Adrenal gland (tissue), 12 donors: ENCODE results near the gene PIEZO1. TPM values are rescaled to one million over a fixed set of nuclear protein-coding genes. Genes with fewer than 3 reads are reported as not detected.

Experiments used
- DNase-seq, 7 donors: peaks; one replicate each; pipeline ENCODE4 v3.0.0-alpha.2; 2019 to 2020
- H3K27ac ChIP-seq, 5 donors: fragments of 200-600 bp; sonication (generic) in 4 of 5; 1 replicate in 3 of 5; 2 replicates in 2 of 5; pipeline versions ENCODE4 v1.5.1 to v1.8.0; 2016 to 2020; ENCODE audit warnings: mild to moderate bottlenecking in 1 of 5
- H3K27me3 ChIP-seq: fragments of 200-600 bp; 2 replicates; pipeline ENCODE4 v1.8.0; 2021
- H3K36me3 ChIP-seq, 2 donors: fragments of 200-600 bp; replicated peaks in 1 of 2; 1 replicate in 1 of 2; 2 replicates in 1 of 2; pipeline versions ENCODE4 v1.5.1 to v1.8.0; 2018 to 2022
- H3K4me1 ChIP-seq, 2 donors: fragments of 200-600 bp; replicated peaks in 1 of 2; 1 replicate in 1 of 2; 2 replicates in 1 of 2; pipeline versions ENCODE4 v1.5.1 to v1.8.0; 2018 to 2021
- H3K4me3 ChIP-seq, 4 donors: fragments of 200-600 bp; sonication (generic) in 3 of 4; one replicate each; pipeline ENCODE4 v1.5.1; 2016 to 2018
- H3K9me3 ChIP-seq, 3 donors: fragments of 200-600 bp; sonication (generic) in 1 of 3; replicated peaks in 1 of 3; 1 replicate in 2 of 3; 2 replicates in 1 of 3; pipeline versions ENCODE4 v1.5.1 to v1.8.0; 2016 to 2021
- POLR2A ChIP-seq, 2 donors: fragments of 450-650 bp; IDR thresholded peaks; one replicate each; pipeline ENCODE4 v1.6.1; 2017; ENCODE audit warnings: antibody characterized with exemption in 2 of 2, mild to moderate bottlenecking in 2 of 2, moderate library complexity in 1 of 2
- WGBS, 4 donors: extraction: QIAGEN DNeasy Blood & Tissue Kit in 2 of 4; methylation state at CpG; one replicate each; pipeline versions ENCODE4 v1.1.5 to v1.1.7; 2013 to 2017; 5-methylcytosine and 5-hydroxymethylcytosine counted together
- intact Hi-C, 2 donors: fragments of 100-400 bp; cut with DNase I; formaldehyde crosslinking; loops; one replicate each; pipeline versions ENCODE4 v1.14.1 to v1.15.0; 2022 to 2023
- polyA plus RNA-seq, 3 donors: library from polyadenylated mRNA; stranded (reverse); fragments of 200-250 nt in 2 of 3; fragments of 350-450 nt in 1 of 3; fragmentation: Illumina TruSeq in 1 of 3; extraction: RNeasy Lipid Tissue Mini Kit (QIAGEN cat#74804) in 1 of 3; gene quantifications; one replicate each; pipeline ENCODE4 v1.2.3, GENCODE V29; 2013 to 2014
- total RNA-seq, 9 donors: library from RNA; depleted of rRNA in 4 of 9; stranded (reverse); fragments of >200 nt in 4 of 9; fragments of 120-200 nt in 1 of 9; fragmentation: NEBNext Ultra II Directional in 1 of 9; extraction: Animal tissue kit (Norgen Biotek cat#: 25700) in 1 of 9; gene quantifications; one replicate each; pipeline versions ENCODE4 v1.1.0 to v1.2.4, GENCODE V29; 2013 to 2023
- TF ChIP-seq, protein P1 (sequence below), 6 experiments: fragments of 450-650 bp in 4 of 6; fragments of 200-600 bp in 2 of 6; sonication (generic) in 1 of 6; IDR thresholded peaks; 1 replicate in 5 of 6; 2 replicates in 1 of 6; pipeline versions ENCODE4 v1.5.1 to v1.8.0; 2016 to 2021; ENCODE audit warnings: antibody characterized with exemption in 6 of 6, mild to moderate bottlenecking in 2 of 6, moderate library complexity in 1 of 6
- donor health status: healthy with polysubstance abuse.
- donor health status: Bipolar disorder and iron deficiency.
- donor health status: DM: yes; HTN: yes; CAD: no.
- donor health status: DM: no; HTN: no; CAD: no.
- donor health status: DM: no; HTN: no; CAD: no.
- donor health status: DM: yes; HTN: yes; CAD: no.

Gene PIEZO1
- total and polyA plus RNA-seq, 12 donors: 7.9 to 327 (median 92.4) TPM

- DNase-seq: no peak
- intact Hi-C loops: no loop called here
- H3K4me1 ChIP-seq: peaks cover 8% of the 10 kb centered on the region in 2 donors
- H3K9me3 ChIP-seq: no peaks in the 10 kb centered on the region
- H3K36me3 ChIP-seq: peaks cover 0 to 40% of the 10 kb centered on the region in 2 donors
- 56 to 83% (median 76%) methylated on average over 4 to 7 of the region's 7 CpGs for whole genome bisulfite sequencing, 4 donors
- H3K27ac ChIP-seq: no peak overlapping the region
- TF ChIP-seq, protein P1, sequence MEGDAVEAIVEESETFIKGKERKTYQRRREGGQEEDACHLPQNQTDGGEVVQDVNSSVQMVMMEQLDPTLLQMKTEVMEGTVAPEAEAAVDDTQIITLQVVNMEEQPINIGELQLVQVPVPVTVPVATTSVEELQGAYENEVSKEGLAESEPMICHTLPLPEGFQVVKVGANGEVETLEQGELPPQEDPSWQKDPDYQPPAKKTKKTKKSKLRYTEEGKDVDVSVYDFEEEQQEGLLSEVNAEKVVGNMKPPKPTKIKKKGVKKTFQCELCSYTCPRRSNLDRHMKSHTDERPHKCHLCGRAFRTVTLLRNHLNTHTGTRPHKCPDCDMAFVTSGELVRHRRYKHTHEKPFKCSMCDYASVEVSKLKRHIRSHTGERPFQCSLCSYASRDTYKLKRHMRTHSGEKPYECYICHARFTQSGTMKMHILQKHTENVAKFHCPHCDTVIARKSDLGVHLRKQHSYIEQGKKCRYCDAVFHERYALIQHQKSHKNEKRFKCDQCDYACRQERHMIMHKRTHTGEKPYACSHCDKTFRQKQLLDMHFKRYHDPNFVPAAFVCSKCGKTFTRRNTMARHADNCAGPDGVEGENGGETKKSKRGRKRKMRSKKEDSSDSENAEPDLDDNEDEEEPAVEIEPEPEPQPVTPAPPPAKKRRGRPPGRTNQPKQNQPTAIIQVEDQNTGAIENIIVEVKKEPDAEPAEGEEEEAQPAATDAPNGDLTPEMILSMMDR (IDR thresholded peaks at IDR 0.05): no peak
- no peak for TF ChIP-seq POLR2A (IDR thresholded peaks at IDR 0.05)
- peaks cover 6% of the 10 kb centered on the region for H3K27me3 ChIP-seq
- H3K4me3 ChIP-seq: no peak overlapping the region
Measured at GRCh38 chr16:88695753-88696152, 89.3 kb downstream of the PIEZO1 start.

DNA sequence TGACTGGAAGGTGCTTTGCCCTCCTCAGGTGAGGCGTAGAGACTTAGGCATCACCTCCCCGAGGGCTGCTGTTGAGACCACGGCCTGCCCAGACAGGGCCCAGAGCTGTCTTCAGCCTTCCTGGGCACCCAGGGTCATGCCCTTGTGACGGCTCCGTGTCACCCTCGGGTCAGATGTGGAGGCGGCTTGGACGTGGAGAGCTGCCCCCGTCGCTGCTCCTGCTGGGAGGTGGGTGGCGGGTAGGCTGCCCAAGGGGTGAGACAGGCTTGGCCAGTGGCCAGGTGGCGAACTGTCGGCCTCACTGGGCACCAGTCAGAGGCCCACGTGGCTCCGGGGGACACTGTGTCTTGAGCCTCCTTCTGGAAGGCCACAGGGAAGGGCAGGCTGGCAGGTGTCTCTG lies 89.8 kb downstream of the PIEZO1 start:
- no peak for DNase-seq
- Histone ChIP-seq H3K36me3 (peaks cover 0 to 39% of the 10 kb centered on the region in 2 donors), H3K27ac (no peak overlapping the region), H3K27me3 (peaks cover 6% of the 10 kb centered on the region), H3K4me3 (no peak overlapping the region), H3K4me1 (peaks cover 2 to 5% of the 10 kb centered on the region in 2 donors), H3K9me3 (no peaks in the 10 kb centered on the region)
- no peak for TF ChIP-seq POLR2A (IDR thresholded peaks at IDR 0.05)
- TF ChIP-seq, protein P1 (IDR thresholded peaks at IDR 0.05): no peak
- intact Hi-C loops: no loop called here
- 54 to 64% (median 59%) methylated on average over 6 to 15 of the region's 15 CpGs for WGBS, 4 donors

DNA sequence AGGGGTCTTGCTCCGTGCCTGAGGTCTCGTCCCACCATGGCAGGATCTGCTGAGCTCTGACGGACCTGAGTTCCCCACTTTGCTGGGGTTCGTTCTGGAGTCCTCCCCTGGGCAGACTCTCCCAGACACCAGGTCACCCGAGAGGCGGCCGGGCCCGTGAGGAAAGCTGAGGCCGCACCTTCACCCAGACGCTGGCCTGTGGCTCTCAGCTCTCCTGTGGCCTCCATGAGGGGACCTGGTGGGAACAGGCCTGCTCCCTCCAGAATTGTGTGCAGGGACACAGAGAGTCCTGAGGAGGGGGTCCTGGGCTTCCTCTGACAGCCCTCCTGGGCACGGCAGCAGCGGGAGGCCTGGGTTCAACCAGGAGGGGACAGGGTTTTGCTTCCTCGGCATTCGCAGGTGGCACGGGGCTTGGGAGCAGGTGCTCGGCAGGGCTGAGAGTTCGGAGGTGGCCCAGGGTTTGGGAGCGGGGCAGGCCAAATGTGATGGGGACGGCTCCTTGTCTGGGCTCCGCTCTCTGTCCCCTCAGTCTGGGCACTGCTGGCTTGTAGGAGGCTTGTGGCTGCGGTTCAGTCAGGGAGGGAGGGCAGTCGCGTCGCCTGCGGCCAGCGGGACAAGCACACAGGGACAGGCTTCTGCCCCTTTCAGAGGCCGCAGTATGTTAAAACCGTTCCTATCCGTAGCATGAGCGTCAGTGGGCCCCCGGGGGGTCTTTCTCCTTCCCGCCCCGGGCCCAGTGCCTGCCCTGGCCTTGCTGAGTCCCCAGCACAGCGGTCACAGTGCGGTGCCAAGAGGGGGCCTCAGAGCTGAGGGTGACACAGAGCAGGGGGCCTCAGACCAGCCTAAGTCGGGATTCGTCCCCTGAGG lies 90.6 kb downstream of the PIEZO1 start:
- 81 to 92% (median 90%) methylated on average over 23 to 37 of the region's 37 CpGs for WGBS, 4 donors
- no peak for DNase-seq
- Histone ChIP-seq H3K36me3 (peaks cover 0 to 31% of the 10 kb centered on the region in 2 donors), H3K4me1 (peaks cover 0 to 5% of the 10 kb centered on the region in 2 donors), H3K9me3 (no peaks in the 10 kb centered on the region), H3K27me3 (peaks cover 9% of the 10 kb centered on the region), H3K4me3 (no peak overlapping the region), H3K27ac (no peak overlapping the region)
- TF ChIP-seq POLR2A (IDR thresholded peaks at IDR 0.05): no peak
- TF ChIP-seq, protein P1 (IDR thresholded peaks at IDR 0.05): no peak
- intact Hi-C loops: no loop called here

DNA sequence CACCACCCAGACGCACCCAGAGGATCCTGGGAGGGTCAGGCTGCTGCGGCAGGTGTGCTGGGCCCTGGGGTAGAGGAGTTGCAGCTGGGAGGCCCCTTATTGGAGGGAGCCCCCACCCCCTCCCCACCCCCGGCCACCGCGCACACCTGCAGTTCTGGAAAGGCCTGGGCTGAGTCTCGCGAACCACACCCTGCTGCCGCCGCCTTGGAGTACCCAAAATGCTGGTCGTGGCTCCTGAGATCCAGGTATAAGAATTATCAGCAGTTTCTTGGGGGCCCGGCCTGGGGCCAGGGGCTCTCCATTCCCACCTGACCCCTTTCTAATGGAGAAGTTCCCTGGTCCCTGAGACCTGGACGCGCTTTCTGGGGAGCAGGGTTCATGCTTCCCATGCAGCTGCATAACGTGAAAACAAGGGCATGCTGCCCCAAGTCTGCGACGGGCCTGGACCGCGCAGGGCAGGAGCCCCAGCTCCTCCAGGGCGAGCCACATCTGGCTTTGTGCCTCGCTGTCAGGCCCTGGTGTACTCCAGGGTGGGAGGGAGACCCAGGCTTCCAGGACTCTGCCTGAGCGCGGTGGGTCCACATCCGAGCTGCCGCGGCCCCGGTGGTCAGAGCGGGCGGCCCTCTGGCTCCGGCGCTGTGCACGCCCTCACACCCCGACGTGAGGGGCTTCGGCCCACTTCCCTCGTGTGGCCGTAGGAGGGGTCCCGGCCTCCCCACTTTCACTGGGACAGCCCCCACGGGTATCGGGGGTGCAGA lies 91.4 kb downstream of the PIEZO1 start:
- Histone ChIP-seq H3K4me1 (peaks cover 0 to 5% of the 10 kb centered on the region in 2 donors), H3K27me3 (peaks cover 17% of the 10 kb centered on the region), H3K9me3 (no peaks in the 10 kb centered on the region), H3K27ac (no peak overlapping the region), H3K4me3 (no peak overlapping the region), H3K36me3 (peaks cover 0 to 22% of the 10 kb centered on the region in 2 donors)
- TF ChIP-seq, protein P1 (IDR thresholded peaks at IDR 0.05): no peak
- no peak for TF ChIP-seq POLR2A (IDR thresholded peaks at IDR 0.05)
- 78 to 91% (median 88%) methylated on average over 13 to 39 of the region's 39 CpGs for WGBS, 4 donors
- intact Hi-C loops: no loop called here
- no peak for DNase-seq
